Activated naive CD4-positive, alpha-beta T cell treated with anti-CD3 and anti-CD28 coated beads for 36 hours (primary cell): ENCODE results near the gene NEU1. TPM values are rescaled to one million over a fixed set of nuclear protein-coding genes. Genes with fewer than 3 reads are reported as not detected.

ENCODE experiments used
- CTCF ChIA-PET: fragments of 350-600 bp; sonication (Branson Sonifier 250); formaldehyde crosslinking; loops from one replicate; lab custom pipeline; 2021; ENCODE audit warnings: antibody characterized with exemption; lab: Charles Lee
- DNase-seq: peaks from one replicate; pipeline ENCODE4 v3.0.0-alpha.2; 2020
- H3K27ac Mint-ChIP-seq: one replicate; pipeline ENCODE4 v1.8.0; 2021; ENCODE audit warnings: mild to moderate bottlenecking, mixed read lengths
- H3K27me3 Mint-ChIP-seq: one replicate; pipeline ENCODE4 v1.8.0; 2021; ENCODE audit warnings: low read depth, mixed read lengths
- H3K36me3 Mint-ChIP-seq: one replicate; pipeline ENCODE4 v1.8.0; 2021; ENCODE audit warnings: low read depth, mixed read lengths
- H3K4me1 Mint-ChIP-seq: one replicate; pipeline ENCODE4 v1.8.0; 2021; ENCODE audit warnings: low read depth, mixed read lengths
- H3K4me3 Mint-ChIP-seq: one replicate; pipeline ENCODE4 v1.8.0; 2021; ENCODE audit warnings: mild to moderate bottlenecking, moderate library complexity, mixed read lengths
- H3K9me3 Mint-ChIP-seq: one replicate; pipeline ENCODE4 v1.8.0; 2021; ENCODE audit warnings: mixed read lengths
- intact Hi-C: fragments of 100-400 bp; cut with micrococcal nuclease; formaldehyde crosslinking; loops from one replicate; pipeline ENCODE4 v1.15.1; 2023
- total RNA-seq, 2 experiments: library from RNA; stranded (reverse); gene quantifications; one replicate each; pipeline ENCODE4 v1.2.3, GENCODE V29; 2021

NEU1 gene
- total RNA-seq, 2 experiments from 2014 or later: 8.4 to 9.2 TPM

DNA sequence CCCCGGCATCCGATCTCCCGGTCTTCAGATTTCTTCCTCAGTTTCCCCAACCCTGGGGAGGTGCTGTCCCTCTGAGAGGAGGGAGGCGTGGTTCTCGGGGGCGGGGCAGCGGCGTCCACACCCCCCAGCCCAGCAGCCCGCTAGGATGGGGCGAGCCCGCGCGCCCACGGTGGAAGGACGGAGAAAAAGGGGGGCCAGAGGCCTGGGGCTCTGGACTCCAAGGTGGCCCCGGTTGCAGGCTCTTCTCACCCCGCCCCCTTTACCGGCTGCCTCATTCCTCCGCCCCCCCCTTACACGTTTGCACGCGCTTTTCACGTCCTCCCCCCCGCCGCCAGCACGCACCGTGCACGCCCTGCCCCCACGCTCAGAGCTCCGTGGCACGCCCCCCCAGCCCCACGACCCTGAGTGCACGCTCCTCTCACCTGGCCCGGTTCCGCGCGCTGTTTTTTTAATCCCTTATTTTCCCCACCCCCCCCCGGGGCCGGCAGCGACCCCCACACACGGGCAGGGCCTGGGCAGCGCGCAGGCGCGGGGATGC is 38.9 kb upstream of the NEU1 start:
- intact Hi-C loops: no loop called here
- H3K36me3 Mint-ChIP-seq: peaks cover 3% of the 10 kb centered on the region
- peak; percentile 53 for DNase-seq
- CTCF ChIA-PET: no interaction called here
- no peaks in the 10 kb centered on the region for H3K9me3 Mint-ChIP-seq
- peaks cover 31% of the 10 kb centered on the region for H3K4me1 Mint-ChIP-seq
- H3K27me3 Mint-ChIP-seq: no peaks in the 10 kb centered on the region
- peak overlapping the region; percentile 52 for H3K4me3 Mint-ChIP-seq
- H3K27ac Mint-ChIP-seq: no peak overlapping the region

DNA sequence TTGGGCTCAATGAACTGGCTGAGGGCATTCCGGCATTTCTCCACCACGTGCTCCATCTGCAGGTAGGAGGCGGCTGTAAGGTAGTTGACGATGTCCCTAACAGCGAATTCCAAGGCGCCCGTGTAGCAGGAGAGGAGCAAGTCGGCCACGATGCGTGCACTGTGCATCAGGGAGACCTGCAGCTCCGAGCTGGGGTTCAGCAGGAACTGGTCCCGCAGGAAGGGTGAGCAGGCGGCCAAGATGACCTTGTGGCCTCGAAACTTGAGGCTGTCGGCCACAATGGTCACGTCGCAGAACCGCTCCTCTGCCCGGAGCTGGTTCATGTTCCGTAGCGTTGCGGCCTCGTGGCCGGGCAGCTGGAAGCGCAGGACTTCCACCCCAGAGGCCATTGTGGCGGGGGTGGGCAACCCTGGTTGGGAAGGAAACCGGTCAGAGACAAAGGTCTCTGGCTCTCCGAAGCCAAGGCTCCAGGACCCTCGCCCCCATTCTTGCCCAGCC is 38.3 kb upstream of the NEU1 start:
- Mint-ChIP-seq H3K27me3 (no peaks in the 10 kb centered on the region), H3K4me3 (peak overlapping the region; percentile 52), H3K36me3 (peaks cover 3% of the 10 kb centered on the region), H3K27ac (no peak overlapping the region), H3K9me3 (no peaks in the 10 kb centered on the region), H3K4me1 (peaks cover 34% of the 10 kb centered on the region)
- CTCF ChIA-PET: no interaction called here
- no peak for DNase-seq
- intact Hi-C loops: no loop called here

DNA sequence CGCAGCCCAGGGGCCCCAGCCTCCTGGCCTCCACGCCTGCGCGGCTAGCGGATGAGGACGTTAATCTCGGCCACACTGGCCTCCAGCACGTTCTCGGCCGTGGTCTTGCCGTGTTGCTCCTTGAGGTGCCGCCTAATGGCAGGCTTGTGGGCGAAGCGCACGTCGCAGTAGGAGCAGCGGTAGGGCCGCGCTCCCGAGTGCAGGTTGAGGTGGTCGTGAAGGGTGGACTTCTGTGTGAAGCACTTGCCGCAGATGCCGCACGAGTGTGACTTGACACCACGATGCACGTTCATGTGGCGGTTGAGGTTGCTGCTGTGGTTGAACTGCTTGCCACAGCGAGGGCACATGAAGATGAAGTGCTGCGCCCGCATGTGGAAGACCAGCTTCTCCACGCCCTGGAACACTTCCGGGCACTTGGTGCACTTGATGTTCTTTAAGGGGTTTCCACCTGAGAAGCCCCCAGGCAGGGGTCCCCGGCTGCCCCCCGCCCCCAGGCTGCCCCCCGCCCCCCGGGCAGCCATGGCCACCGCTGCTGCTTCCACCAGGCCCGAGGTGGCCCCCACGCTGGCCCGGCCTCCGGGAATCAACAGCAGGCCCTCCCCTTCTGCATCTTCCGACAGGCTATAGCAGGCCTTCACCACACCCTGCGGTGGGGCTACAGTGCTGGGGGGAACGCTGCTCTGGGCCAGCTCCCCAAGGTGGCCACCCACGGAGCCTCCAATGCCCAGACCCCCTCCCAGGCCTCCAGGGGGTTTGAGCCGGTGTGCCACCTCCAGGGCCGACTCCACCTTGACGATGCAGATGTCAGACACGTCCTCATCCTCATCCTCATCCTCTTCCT is 37.5 kb upstream of the NEU1 start:
- CTCF ChIA-PET: interaction anchor here (1.7 kb wide), 1 partner anchor 59 kb away, joined by 3 read pairs; the partner anchor contains the start of genes NELFE and SKIC2
- no peaks in the 10 kb centered on the region for H3K9me3 Mint-ChIP-seq
- H3K27ac Mint-ChIP-seq: no peak overlapping the region
- no peak for DNase-seq
- H3K36me3 Mint-ChIP-seq: peaks cover 3% of the 10 kb centered on the region
- H3K4me3 Mint-ChIP-seq: no peak overlapping the region
- H3K4me1 Mint-ChIP-seq: peaks cover 34% of the 10 kb centered on the region
- no peaks in the 10 kb centered on the region for H3K27me3 Mint-ChIP-seq
- intact Hi-C loops: loop anchor here (5.0 kb wide), 1 partner anchor 163 kb away; the partner anchor contains the start of gene CLIC1

DNA sequence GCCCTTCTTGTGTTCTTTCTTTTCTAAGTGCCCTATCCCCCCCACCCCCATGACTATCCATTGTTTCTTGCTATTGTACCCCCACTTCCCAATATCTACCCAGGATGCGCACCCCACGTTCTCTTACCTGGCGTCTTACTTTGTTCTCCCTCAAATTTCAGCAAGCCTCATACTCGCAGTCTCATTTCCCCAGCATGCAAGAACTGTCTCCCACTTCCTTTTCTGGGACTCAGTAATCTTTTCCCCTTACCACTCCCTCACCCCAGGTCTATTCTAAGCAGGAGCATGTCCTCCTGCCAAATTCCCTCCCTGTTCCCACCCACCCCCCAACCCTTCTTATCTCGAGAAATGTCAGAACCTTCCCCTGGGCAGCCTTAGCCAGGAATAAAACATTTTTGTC is 36.6 kb upstream of the NEU1 start:
- intact Hi-C loops: loop anchor here (5.0 kb wide), 1 partner anchor 162 kb away; the partner anchor contains the start of gene CLIC1
- no peaks in the 10 kb centered on the region for H3K9me3 Mint-ChIP-seq
- CTCF ChIA-PET: interaction anchor here (1.7 kb wide), 1 partner anchor 60 kb away, joined by 3 read pairs; the partner anchor contains the start of genes NELFE and SKIC2
- peak overlapping the region; percentile 62 for H3K27ac Mint-ChIP-seq
- H3K27me3 Mint-ChIP-seq: no peaks in the 10 kb centered on the region
- DNase-seq: no peak
- peak overlapping the region; percentile 46 for H3K4me3 Mint-ChIP-seq
- H3K4me1 Mint-ChIP-seq: peaks cover 34% of the 10 kb centered on the region
- H3K36me3 Mint-ChIP-seq: peaks cover 3% of the 10 kb centered on the region

DNA sequence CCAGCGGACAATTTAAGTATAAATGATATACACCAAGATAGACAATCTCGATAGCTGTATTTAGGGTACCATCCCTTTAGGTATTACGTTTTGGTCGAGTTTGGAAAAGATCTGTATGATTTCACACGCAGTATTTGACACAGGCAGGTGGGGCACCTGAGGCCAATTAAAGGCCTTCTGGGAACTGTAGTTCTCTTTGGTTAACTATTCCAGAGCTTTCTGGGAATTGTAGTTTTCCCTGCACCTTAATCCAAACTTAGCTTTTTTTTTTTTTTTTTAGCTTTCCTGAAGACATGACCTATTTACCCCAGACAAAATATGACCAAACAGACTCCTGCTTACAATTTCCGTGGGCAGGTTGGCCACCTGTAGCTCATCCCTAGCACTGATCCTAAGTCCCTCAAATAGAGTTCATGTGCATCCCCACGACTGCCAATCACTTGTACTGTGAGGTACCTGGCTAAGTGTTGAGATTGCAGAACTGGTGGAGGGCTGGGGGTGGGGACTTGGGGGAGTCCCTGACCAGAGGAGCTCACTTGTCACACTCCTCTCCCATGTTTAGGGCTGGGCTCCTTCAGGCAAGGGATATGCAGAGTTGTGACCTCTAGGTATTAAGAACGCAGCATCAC is 35.9 kb upstream of the NEU1 start:
- Mint-ChIP-seq H3K4me1 (peaks cover 34% of the 10 kb centered on the region), H3K9me3 (no peaks in the 10 kb centered on the region), H3K36me3 (peaks cover 3% of the 10 kb centered on the region), H3K27me3 (no peaks in the 10 kb centered on the region), H3K4me3 (peak overlapping the region; percentile 84), H3K27ac (peak overlapping the region; percentile 89)
- intact Hi-C loops: loop anchor here (1.0 to 5.0 kb wide), 3 partner anchors 61 to 233 kb away; partner anchors contain the start of genes CLIC1 and SKIC2
- CTCF ChIA-PET: interaction anchor here (0.6 to 1.7 kb wide), 8 partner anchors 8 to 158 kb away, joined by 3 to 8 read pairs (median 3); partner anchors contain the start of genes NELFE and SKIC2
- DNase-seq: peak; percentile 48

DNA sequence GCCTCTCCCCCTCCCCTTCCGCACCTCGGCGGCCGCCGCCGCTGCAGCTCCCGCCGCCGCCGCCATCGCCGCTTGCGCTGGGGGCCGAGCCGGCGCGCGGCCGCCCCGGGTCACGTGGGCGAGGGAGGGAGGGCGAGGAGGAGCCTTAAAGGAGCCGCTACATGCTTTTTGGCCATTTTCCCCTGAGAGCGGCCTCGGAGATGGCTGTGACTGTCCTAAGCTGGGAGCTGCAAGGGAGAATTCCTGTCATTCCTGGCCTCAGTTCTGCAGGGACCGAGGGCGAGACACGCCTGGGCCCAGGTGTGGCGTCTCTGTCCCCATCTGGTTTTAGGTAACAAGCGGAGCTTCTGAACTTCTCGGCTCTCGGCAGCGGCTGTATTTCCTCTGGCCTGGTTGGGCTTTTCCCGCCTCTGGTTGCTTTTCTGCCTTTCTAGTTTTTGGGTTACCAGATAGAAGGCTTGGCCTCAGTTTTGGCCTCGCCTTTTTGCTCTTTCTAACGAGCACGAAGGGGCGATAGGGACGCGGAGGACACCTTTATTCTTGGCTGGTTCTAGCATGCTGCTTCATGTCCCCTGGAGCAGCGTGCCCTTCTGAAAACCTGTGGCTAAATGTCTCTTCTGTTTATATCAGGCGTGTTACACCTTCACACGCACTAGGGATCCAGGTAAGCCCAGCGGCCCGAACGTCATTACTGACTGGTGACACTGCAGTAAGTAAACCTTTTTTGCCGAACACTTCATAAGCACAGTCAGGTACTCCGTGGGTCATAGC is 35.2 kb upstream of the NEU1 start, which contains the start of gene EHMT2:
EHMT2 (minus strand) TSS at position 87 of the 771 bp plus-strand sequence; CDS start at position 66, 21 bp downstream.
- intact Hi-C loops: loop anchor here (1.0 to 5.0 kb wide), 7 partner anchors 35 to 279 kb away; partner anchors contain the start of genes AGPAT1, ATF6B, CLIC1 and NEU1
- Mint-ChIP-seq H3K9me3 (no peaks in the 10 kb centered on the region), H3K4me1 (peaks cover 31% of the 10 kb centered on the region), H3K27me3 (no peaks in the 10 kb centered on the region), H3K36me3 (peaks cover 3% of the 10 kb centered on the region), H3K27ac (peak within 1 kb of the TSS; percentile 89), H3K4me3 (peak within 1 kb of the TSS; percentile 84)
- CTCF ChIA-PET: interaction anchor here (0.6 to 1.7 kb wide), 9 partner anchors 8 to 299 kb away, joined by 3 to 5 read pairs (median 3); partner anchors contain the start of genes NELFE and SKIC2
- DNase-seq: peak; percentile 87

DNA sequence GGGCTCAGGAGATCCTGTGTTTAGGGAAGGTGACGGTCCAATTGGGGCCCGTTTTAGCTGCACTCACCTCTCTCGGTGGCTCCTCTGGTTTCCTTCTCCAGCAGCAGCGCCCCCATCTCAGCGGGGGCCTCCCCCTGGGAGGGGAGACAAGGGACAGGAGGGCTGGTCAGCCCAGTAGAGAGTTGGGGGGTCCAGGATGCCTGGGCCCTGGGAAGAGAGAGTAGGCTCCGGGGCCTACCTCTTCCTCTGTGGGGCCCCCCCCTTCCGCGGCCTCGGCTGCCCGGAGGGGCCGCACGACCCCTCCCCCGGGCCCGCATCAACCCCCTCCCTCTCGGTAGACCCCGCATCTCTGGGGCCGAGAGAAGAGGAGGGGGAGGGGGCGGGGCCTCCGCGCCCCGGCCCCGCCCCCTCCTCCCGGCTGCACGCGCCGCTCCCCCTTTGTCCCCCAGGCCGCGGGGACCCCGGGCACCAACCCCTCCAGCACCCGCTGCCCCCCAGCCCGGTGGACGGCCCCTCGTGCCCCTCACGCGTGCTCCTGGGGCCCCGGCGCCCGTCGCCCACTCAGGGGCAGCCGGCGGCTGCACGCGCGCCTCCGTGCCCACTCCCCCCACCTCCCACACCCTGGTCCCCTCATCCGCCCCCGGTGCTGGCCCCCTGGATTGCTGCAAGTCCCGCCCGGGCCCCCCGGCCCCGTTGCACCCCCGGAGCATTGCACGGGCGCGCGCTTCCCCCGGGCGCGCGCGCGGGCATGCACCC is 34.4 kb upstream of the NEU1 start:
- H3K9me3 Mint-ChIP-seq: no peaks in the 10 kb centered on the region
- H3K27me3 Mint-ChIP-seq: no peaks in the 10 kb centered on the region
- H3K36me3 Mint-ChIP-seq: peaks cover 3% of the 10 kb centered on the region
- DNase-seq: no peak
- intact Hi-C loops: loop anchor here (1.0 to 5.0 kb wide), 5 partner anchors 34 to 279 kb away; partner anchors contain the start of genes AGPAT1, ATF6B, CLIC1 and NEU1
- peak overlapping the region; percentile 84 for H3K4me3 Mint-ChIP-seq
- CTCF ChIA-PET: interaction anchor here (0.6 to 1.0 kb wide), 3 partner anchors 33 to 299 kb away, joined by 3 read pairs; no protein-coding TSS in a partner anchor
- peak overlapping the region; percentile 75 for H3K27ac Mint-ChIP-seq
- H3K4me1 Mint-ChIP-seq: peaks cover 27% of the 10 kb centered on the region

DNA sequence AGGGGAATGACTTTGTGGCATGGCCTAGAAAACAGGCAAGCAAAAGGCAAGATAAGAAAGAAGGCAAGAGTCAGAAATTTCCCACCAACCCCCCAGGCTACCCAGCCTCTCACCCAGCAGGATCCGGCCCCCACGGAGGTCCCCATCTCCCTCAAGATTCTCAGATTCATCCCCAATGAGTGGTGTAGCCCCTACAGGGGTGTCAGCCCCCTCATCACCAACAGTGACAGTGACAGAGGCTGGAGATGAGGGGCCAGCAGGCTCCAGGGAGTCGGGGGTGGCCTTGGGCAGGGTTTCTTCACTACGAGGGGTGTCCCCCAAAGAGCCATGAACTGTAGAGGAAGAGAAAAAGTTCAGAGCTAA is 33.9 kb upstream of the NEU1 start:
- Mint-ChIP-seq H3K27ac (peak overlapping the region; percentile 75), H3K36me3 (peaks cover 4% of the 10 kb centered on the region), H3K4me1 (peaks cover 27% of the 10 kb centered on the region), H3K9me3 (no peaks in the 10 kb centered on the region), H3K4me3 (peak overlapping the region; percentile 75), H3K27me3 (no peaks in the 10 kb centered on the region)
- intact Hi-C loops: loop anchor here (2.0 to 5.0 kb wide), 4 partner anchors 34 to 232 kb away; partner anchors contain the start of genes ATF6B, CLIC1 and NEU1
- CTCF ChIA-PET: no interaction called here
- no peak for DNase-seq

DNA sequence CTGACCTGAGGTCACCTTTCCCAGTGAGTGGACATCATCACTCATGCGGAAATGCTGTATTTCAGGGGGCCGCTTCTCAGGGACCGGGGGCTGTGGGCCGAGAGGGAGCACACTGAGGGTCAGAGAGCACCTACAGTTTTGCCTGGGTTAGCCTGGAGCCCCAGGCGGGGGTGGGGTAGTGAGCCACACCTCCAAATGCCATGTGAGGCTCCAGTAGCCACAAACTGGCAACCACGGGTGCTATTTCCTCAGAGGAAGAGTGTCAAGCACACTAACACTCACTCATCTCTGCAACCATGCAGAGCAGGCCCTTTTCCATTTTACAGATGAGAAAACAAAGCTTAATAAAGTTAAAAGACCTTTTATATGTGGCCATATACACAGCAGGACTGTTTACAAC is 30.2 kb upstream of the NEU1 start:
- CTCF ChIA-PET: no interaction called here
- Mint-ChIP-seq H3K27me3 (no peaks in the 10 kb centered on the region), H3K36me3 (peaks cover 13% of the 10 kb centered on the region), H3K27ac (no peak overlapping the region), H3K4me1 (peaks cover 4% of the 10 kb centered on the region), H3K4me3 (no peak overlapping the region), H3K9me3 (no peaks in the 10 kb centered on the region)
- intact Hi-C loops: no loop called here
- DNase-seq: no peak

DNA sequence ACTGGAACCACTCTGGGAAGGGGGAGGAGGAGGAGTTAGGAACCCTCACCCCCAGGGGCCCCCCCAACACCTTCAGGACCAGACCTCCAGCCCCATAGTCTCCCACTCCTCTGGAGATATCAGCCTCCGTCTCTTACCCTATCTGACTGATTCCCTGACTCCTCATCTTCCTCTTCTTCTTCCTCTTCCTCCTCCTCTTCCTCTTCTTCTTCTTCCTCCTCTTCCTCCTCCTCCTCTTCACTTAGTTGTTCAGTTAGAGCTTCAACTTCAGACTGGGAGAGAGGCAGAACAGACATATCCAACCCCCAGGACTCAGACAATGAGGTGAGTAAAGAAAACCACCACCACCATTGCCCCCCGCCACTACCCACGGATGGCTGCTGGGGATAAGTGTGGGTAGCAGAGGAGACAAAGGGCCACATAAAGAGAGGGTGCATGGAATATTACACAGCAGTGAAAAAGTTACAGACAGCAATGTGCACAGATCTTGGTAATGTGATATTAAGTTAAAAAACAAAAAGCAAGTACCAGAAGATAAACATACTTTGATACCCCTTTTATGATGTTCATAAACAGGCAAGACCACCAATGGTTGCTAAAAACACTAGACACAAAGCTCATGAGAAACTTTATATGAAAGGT is 26.8 kb upstream of the NEU1 start:
- intact Hi-C loops: no loop called here
- no peak overlapping the region for H3K4me3 Mint-ChIP-seq
- CTCF ChIA-PET: interaction anchor here (0.6 to 1.1 kb wide), 5 partner anchors 9 to 230 kb away, joined by 3 to 4 read pairs (median 3); no protein-coding TSS in a partner anchor
- H3K27me3 Mint-ChIP-seq: no peaks in the 10 kb centered on the region
- H3K9me3 Mint-ChIP-seq: no peaks in the 10 kb centered on the region
- H3K36me3 Mint-ChIP-seq: peaks cover 18% of the 10 kb centered on the region
- H3K27ac Mint-ChIP-seq: no peak overlapping the region
- H3K4me1 Mint-ChIP-seq: no peaks in the 10 kb centered on the region
- no peak for DNase-seq
